Mucosa of gallbladder (tissue), 1 donor: ENCODE measurements around the gene GALNT13. TPM values are rescaled to one million over a fixed set of nuclear protein-coding genes. Genes with fewer than 3 reads are reported as not detected.
"Not testable (repeated sequence)": the region's sequence is repeated elsewhere in the genome, so short reads cannot be mapped to it uniquely, and the experiment has no call there.

Experiments
- DNase-seq: peaks from one replicate; pipeline ENCODE4 v3.0.0-alpha.2; 2020; ENCODE audit warnings: low spot score
- total RNA-seq: library from RNA; stranded (reverse); gene quantifications from one replicate; pipeline ENCODE4 v1.2.1, GENCODE V29; 2021
- donor health status: DM: no; HTN: no; CAD: no.

The GALNT13 gene
- total RNA-seq, 1 donor from 2014 or later = 0.23 TPM

- DNase-seq = no peak
These were observed 537.1 kb downstream of the GALNT13 start for GRCh38 chr2:154408786-154409185.

GRCh38 chr2:154422251-154422650 lies 550.5 kb downstream of the GALNT13 start:
- no peak for DNase-seq

GRCh38 chr2:154425994-154426393 lies 554.3 kb downstream of the GALNT13 start:
- DNase-seq = peak; percentile 37

- no peak for DNase-seq
These were observed 555.7 kb downstream of the GALNT13 start for GRCh38 chr2:154427453-154427852.

- DNase-seq = no peak
These were observed 556.3 kb downstream of the GALNT13 start for GRCh38 chr2:154428022-154428421.

GRCh38 chr2:154433010-154433409 lies 561.3 kb downstream of the GALNT13 start:
- DNase-seq = no peak

GRCh38 chr2:154437104-154437503 lies 565.4 kb downstream of the GALNT13 start:
- DNase-seq = no peak

GRCh38 chr2:154439156-154439555 lies 567.4 kb downstream of the GALNT13 start:
- no peak for DNase-seq

GRCh38 chr2:154443919-154444318 lies 572.2 kb downstream of the GALNT13 start:
- DNase-seq = no peak

- DNase-seq = no peak
These were observed 574.6 kb downstream of the GALNT13 start for GRCh38 chr2:154446324-154446723.

- no peak for DNase-seq
These were observed 576.2 kb downstream of the GALNT13 start for GRCh38 chr2:154447727-154448418.

GRCh38 chr2:154449951-154450658 lies 578.4 kb downstream of the GALNT13 start:
- no peak for DNase-seq

- no peak for DNase-seq
These were observed 580.7 kb downstream of the GALNT13 start for GRCh38 chr2:154452471-154452870.

- no peak for DNase-seq
These were observed 581.3 kb downstream of the GALNT13 start for GRCh38 chr2:154452906-154453493.

- no peak for DNase-seq
These were observed 583.4 kb downstream of the GALNT13 start for GRCh38 chr2:154455166-154455565.

- DNase-seq = no peak
These were observed 584.1 kb downstream of the GALNT13 start for GRCh38 chr2:154455866-154456265.

GRCh38 chr2:154457286-154457685 lies 585.6 kb downstream of the GALNT13 start:
- no peak for DNase-seq

- DNase-seq = no peak
These were observed 587.6 kb downstream of the GALNT13 start for GRCh38 chr2:154459286-154459685.

GRCh38 chr2:154462634-154463033 lies 590.9 kb downstream of the GALNT13 start:
- DNase-seq = no peak

GRCh38 chr2:154466226-154466625 lies 594.5 kb downstream of the GALNT13 start:
- no peak for DNase-seq

- DNase-seq = no peak
These were observed 598.7 kb downstream of the GALNT13 start for GRCh38 chr2:154470376-154470775.

GRCh38 chr2:154471492-154471891 lies 599.8 kb downstream of the GALNT13 start:
- not testable (repeated sequence) for DNase-seq

- no peak for DNase-seq
These were observed 605.6 kb downstream of the GALNT13 start for GRCh38 chr2:154477319-154477718.
